ENCODE measurements around the gene GIT1.
A peak's percentile ranks its signal among the peaks of the same experiment; 100 is the strongest.

The GIT1 gene

DNA sequence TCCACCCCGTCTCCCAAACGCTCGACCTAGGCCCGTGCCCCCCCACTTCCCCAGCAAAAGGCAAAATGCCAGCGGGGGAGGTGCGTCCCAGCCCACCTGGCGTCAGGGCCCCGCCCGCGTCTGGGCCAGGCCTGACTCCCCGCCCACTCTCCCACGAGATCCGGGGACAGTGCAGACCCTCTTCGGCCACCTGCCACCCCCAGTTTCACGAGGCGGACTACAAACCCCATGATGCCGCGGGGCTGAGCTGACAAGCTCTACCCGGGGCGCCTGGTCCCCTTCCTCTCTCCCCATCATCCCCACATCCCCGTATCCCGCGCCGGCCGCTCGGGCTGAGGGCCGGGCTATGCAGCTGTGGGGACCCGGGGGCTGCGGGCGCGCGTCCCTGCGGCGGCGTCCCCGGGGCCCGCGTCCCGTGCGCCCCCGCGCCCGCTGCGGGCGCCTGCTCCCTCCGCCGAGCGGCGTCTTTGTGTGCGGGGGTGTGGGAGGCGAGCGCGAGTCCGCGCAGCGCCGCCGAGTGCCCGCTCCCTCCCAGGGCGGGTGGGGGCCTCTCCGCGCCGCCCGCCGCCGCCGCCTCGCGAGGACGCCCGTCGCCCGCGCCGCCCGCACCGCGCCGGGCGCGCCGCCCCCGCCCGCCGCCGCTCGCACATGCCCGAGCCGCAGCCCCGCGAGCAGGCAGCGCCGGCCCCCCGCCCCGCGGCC, 3.6 kb upstream of the GIT1 start, which contains the start of gene ANKRD13B:
ANKRD13B (plus strand) TSS at position 283 of the 702 bp plus-strand sequence. CDS start 490 bp downstream, outside the sequence.
- no peak for DNase-seq

- DNase-seq = peak; percentile 74
These were observed 2.5 kb upstream of the GIT1 start for GRCh38 chr17:29591737-29592608.

- DNase-seq = no peak
These were observed 1.8 kb upstream of the GIT1 start for GRCh38 chr17:29591146-29591736.

- DNase-seq = no peak
These were observed 1.1 kb upstream of the GIT1 start for GRCh38 chr17:29590411-29591145.

GRCh38 chr17:29588562-29589411, 661 bp downstream of the GIT1 start:
- no peak for DNase-seq

- no peak for DNase-seq
These were observed 1.4 kb downstream of the GIT1 start for GRCh38 chr17:29588017-29588561.

DNA sequence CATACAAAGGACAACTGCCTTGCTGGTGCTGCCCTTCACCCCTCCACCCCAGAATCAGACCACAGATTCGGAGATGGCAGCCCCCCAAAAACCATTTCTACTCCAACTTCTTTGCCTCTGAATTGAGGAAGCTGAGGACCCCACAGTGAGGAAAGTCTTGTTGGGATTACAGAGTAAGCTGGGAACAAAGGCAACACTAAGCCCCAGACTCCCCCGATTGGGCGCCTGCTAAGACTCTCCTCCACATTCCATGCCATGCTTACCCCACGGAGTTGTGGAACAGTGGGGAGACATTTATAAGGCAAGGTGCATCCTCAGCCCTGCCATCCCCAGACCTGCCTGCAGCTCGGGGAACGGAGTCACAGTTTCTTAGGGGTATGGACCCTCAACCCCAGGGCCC, 1.9 kb downstream of the GIT1 start:
- DNase-seq = no peak

GRCh38 chr17:29586676-29587469, 2.6 kb downstream of the GIT1 start:
- no peak for DNase-seq

DNA sequence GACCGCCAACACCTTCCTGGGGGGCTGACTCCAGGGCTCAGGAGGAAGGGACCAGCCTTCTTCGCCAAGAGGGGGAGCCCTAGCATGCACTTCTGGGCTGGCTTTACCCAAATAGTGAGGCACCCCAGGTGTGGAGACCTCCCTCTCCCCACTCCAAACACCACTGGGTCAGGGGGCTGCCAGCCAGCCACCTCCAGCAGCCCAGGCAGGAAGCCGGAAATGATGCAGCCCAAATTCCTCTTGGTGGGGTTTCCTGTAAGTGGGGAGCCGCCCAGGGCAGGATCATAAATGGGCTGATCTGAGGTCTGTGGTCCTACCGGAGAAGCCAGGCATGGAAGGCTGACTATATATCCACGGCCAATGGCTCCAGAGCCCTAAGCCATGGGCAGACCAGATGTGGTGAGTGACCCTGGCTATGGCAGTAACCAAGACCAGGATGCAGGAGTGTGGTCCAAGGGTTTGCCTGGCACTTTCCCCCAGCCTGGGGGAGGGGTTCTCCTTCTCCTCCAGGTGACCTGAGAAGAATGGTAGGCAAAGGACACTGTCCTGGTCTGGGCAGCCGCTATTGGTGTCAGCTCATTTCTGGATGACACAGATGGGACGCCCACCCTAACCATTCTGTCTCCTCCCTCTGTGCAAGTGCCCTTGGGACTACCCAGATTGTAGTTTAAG, 4.2 kb downstream of the GIT1 start:
- DNase-seq = no peak

GRCh38 chr17:29584452-29585079, 4.9 kb downstream of the GIT1 start:
- DNase-seq = no peak

DNA sequence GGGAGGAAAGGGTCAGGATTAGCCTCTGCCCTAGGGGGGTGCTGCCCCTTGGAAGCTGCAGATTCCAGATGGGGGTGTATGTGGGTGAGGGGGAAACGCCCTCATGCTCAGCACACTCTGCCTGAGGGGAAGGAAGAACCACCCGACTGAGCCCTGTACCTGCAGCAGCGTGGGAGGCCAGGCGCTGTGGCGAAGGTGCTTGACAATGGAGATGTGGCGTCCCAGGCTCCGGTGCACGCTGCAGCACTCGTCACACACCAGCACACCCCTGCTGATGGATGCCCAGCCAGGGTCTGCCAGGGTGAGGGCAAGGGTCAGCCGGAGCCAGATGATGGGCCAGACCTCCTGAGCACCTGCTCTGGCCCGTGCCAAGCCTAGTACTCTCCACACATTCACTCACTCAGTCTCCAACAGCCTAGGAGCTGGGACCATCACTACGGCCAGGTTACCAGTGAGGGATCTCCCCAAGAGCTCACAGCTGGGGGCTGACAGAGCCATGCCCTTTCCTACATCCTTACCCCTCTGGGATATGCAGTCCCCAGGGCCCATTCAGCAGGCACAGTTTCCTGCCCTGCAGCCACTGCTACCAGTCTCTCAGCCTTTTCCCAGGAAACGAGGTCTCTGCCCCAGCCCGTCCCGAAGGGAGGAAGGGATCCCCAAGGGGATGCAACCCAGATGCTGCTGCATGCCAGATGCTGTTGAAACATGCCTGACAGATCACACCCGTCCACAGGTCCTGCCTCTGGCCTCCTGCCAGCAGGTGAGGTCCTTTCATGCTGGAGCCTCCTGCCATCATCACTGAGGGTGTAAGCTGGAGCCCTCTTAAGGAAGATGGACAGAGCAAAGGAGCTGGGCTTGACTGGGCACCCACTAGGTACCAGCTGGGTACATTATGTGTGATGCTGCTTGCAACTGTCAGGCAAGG, 5.9 kb downstream of the GIT1 start:
- DNase-seq = no peak

DNA sequence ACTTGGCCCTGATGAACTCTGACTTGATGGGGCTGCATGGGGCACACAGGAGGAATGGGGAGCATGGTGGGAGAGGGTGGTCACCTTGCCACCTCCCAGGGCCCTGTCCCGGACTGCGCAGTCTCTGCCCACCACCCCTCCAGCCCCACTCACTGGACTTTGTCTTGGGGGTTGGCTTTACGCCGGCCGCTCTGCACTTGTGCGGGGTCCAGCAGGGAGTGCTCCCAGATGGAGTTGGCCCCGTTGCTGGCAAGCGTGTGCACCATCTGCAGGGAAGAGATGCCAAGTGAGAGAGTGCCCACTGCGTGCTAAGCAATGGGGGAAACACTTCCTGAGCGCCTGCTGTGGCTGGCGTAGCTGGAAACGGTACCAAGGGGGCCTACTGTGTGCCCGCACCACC, 6.7 kb downstream of the GIT1 start:
- no peak for DNase-seq

DNA sequence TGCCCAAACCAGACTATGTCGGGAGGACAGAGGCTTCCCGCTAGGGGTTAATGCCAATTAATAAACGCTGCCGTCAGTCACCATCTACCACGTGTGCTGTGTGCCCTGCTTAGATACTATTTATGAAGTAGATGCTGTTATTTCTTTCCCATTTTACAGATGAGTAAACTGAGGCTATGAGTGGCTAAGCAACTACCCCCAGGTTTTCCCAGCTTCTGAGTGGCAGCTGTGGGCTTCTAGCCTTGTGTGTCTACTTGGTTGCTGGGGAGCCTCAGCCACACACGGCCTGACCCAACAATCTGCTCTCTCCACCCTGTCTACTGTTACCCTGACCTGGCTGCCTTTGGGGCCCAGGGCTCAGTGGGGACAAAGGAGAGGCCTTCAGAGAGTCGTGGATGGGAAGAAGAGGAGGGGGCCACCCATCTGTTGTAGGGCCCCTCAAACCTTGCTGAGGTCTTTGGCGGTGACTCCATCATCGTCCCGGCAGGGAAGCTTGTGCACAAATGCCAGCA, 7.1 kb downstream of the GIT1 start:
- no peak for DNase-seq

- no peak for DNase-seq
These were observed 7.7 kb downstream of the GIT1 start for GRCh38 chr17:29581583-29582253.

GRCh38 chr17:29579866-29580771, 9.3 kb downstream of the GIT1 start:
- peak; percentile 91 for DNase-seq

DNA sequence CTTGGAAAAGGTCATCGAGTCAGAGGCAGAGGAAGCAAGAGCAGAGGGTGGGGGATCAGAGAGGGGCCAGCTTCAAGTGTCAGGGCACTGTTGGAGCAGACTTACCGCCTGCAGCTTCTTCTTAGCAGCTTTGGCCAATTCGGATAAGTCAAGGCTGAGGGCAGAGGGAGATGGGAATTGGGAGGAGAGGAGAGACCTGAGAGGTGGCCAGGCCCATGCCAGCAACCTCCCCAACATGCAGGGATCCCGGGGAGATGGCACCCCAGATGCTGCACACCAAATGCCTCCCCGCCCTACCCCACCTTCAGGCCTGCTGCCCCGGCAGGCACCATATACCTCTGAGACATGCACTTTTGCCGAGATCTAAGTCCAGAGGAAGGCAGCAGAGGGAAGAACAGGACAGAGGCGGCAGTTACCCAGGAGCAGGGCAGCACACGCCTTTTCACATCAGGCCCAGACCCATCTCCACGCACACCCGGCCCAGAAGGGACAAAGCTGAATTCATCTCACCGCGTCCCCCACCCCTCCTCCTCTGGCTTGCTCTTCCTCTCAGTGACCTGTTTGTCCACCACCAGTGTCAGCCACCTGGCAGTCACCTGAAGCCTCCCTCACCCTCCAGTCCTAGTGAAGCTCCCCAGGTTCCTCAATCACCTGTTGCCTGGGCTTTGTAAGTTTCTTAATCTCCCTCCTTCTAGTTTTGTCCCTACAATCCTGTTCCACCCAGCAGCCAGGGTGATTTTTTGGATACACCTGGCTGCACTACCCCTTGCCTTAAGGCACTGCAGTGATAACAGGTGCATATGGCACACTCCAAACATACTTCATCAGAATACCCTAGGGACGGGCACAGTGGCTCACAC, 10.6 kb downstream of the GIT1 start:
- DNase-seq = no peak

Measured in activated CD4-positive, alpha-beta T cell treated with anti-CD3 and anti-CD28 coated beads, Interleukin-2, amount 50 U/mL, for 1 hour (primary cell).